Breast epithelium (tissue), 3 donors: Measurements from ENCODE around the gene SDK1.

Experiments
- POLR2AphosphoS5 ChIP-seq, 3 donors: sonication (generic); formaldehyde crosslinking; IDR thresholded peaks; one replicate each; pipeline ENCODE4 v1.6.1; 2017; ENCODE audit warnings: antibody characterized with exemption in 3 of 3
- TF ChIP-seq, protein P1 (sequence below), 3 donors: fragments of 450-650 bp; IDR thresholded peaks; one replicate each; pipeline ENCODE4 v1.5.1; 2016 to 2017; ENCODE audit warnings: antibody characterized with exemption in 3 of 3, mild to moderate bottlenecking in 3 of 3, moderate library complexity in 3 of 3

DNA sequence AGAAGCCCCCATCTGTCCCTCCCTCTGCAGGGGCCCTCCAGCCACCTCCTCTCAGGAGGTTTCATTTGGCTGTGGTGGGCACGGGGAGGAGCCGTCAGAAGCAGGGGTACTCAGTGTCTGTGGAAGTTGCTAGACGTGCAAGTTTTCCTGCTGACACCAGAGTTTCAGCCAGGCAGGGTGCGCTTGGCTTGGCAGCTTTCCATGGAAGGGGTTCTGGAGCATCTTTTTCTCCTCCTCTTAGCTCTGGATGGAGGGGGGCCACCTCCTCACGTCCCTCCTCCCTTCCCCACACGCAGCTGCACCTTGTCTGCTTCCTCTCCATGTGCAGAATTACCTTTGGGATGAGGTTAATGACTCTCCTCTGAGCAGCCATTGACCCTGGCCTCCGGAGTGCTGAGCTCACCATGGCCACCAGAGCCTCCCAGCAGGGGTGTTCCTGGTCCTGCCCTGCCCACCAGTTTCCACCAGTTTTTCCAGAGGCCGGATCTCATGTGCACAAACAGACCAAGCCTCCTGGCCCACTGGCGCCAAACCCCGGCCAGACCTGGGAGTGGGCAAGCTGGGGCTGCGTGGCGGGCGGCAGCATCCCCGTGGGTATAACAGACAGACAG is 801.3 kb downstream of the SDK1 start:
- TF ChIP-seq, protein P1, sequence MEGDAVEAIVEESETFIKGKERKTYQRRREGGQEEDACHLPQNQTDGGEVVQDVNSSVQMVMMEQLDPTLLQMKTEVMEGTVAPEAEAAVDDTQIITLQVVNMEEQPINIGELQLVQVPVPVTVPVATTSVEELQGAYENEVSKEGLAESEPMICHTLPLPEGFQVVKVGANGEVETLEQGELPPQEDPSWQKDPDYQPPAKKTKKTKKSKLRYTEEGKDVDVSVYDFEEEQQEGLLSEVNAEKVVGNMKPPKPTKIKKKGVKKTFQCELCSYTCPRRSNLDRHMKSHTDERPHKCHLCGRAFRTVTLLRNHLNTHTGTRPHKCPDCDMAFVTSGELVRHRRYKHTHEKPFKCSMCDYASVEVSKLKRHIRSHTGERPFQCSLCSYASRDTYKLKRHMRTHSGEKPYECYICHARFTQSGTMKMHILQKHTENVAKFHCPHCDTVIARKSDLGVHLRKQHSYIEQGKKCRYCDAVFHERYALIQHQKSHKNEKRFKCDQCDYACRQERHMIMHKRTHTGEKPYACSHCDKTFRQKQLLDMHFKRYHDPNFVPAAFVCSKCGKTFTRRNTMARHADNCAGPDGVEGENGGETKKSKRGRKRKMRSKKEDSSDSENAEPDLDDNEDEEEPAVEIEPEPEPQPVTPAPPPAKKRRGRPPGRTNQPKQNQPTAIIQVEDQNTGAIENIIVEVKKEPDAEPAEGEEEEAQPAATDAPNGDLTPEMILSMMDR (IDR thresholded peaks at IDR 0.05): no peak
- TF ChIP-seq POLR2AphosphoS5 (IDR thresholded peaks at IDR 0.05): no peak
